SK-N-MC (cell line): Measurements from ENCODE around the gene SLC9A4.

Experiments used
- EZH2 ChIP-seq: fragments of 200-600 bp; sonication (generic); IDR thresholded peaks from one replicate; pipeline ENCODE4 v1.6.1; 2017; ENCODE audit warnings: antibody characterized with exemption
- POLR2AphosphoS5 ChIP-seq: IDR thresholded peaks from 2 replicates; pipeline ENCODE4 v1.6.1; 2012; ENCODE audit warnings: mild to moderate bottlenecking, low read depth, low read length, borderline replicate concordance

DNA sequence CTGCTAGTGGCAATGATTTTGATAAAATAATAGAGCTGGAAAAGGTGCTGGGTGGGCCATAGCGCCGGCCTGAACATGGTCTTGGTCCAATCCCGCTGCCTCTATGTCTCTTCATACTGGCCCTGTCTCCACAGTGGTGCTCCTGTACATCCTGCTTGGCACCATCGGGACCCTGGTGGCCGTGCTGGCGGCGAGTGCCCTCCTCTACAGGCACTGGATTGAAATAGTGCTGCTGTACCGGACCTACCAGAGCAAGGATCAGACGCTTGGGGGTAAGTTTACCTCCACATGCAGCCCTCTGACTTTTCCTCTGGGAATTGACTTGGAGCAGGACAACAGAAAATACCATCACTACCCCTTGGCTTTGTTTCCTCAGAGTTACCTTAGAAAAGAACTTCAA lies 26.1 kb upstream of the SLC9A4 start:
- TF ChIP-seq EZH2: no peak
- no peak for TF ChIP-seq POLR2AphosphoS5
